ENCODE measurements around the gene HSD17B1. TPM values are rescaled to one million over a fixed set of nuclear protein-coding genes. Genes with fewer than 3 reads are reported as not detected.

HSD17B1 gene
- total and polyA plus RNA-seq, 2 of the 13 experiments (the other 11 are each of a cell fraction or from before 2014, with no cell fraction given) = 0.54 to 0.93 TPM

GRCh38 chr17:42543190-42544079 is 9.3 kb upstream of the HSD17B1 start:
- Histone ChIP-seq H4K20me1 (ENCODE audit: insufficient read depth, low read length) (no peaks in the 10 kb centered on the region), H3K27ac (ENCODE audit: extremely low read length, insufficient read depth, low read length) (peak overlapping the region; percentile 83), H3K27me3 (ENCODE audit: control insufficient read depth in 1 of 2, insufficient read depth in 2 of 2, low read length in 2 of 2) (no peaks in the 10 kb centered on the region), H3K4me2 (ENCODE audit: low read depth, low read length) (no peak overlapping the region), H3K9me3 (ENCODE audit: low read length) (no peaks in the 10 kb centered on the region), H3K4me1 (ENCODE audit: insufficient read depth, low read length) (peaks cover 64% of the 10 kb centered on the region), H3K4me3 (replicated peaks in 1 of 3; ENCODE audit: insufficient read depth in 1 of 3, low read depth in 2 of 3, low read length in 3 of 3) (no peak overlapping the region), H3K9ac (ENCODE audit: insufficient read depth, low read depth, low read length) (peak overlapping the region; percentile 9), H2AFZ (ENCODE audit: low read length) (no peak overlapping the region), H3K36me3 (replicated peaks in 1 of 2; ENCODE audit: control insufficient read depth in 1 of 2, insufficient read depth in 2 of 2, low read length in 2 of 2) (peaks cover 3 to 19% of the 10 kb centered on the region in 2 experiments; a peak in 3 of 5 replicates), H3K79me2 (ENCODE audit: insufficient read depth, low read length) (no peaks in the 10 kb centered on the region)
- ChIA-PET POLR2A (interaction anchor here (0.9 to 4.0 kb wide), 4 partner anchors 8 to 19 kb away, joined by 3 to 67 read pairs (median 11); no protein-coding TSS in a partner anchor), CTCF (ENCODE audit: low intra/inter-chr PET ratio, low total read pairs) (no interaction called here)
- in situ Hi-C loops (cut with HindIII; ENCODE audit: extremely low pct_ligation_motif_present, low pct_unique_long_range_greater_than_20kb) (no loop called here), intact Hi-C loops (cut with micrococcal nuclease; ENCODE audit: unreplicated experiment) (no loop called here)
- ATAC-seq (no peak), DNase-seq (ENCODE audit: low spot score) (no peak), FAIRE-seq (no peak)
- 98% methylated on average over 21 of the region's 39 CpGs for WGBS (ENCODE audit: low lambda C conversion rate)
- no TSS peak for BruUV-seq (replicated peaks)
- TF ChIP-seq RBM22 (optimal IDR thresholded peaks at IDR 0.05; ENCODE audit: low read length) (peak; percentile 19), ATF7-NPFF (CRISPR knock-in tag; IDR thresholded peaks at IDR 0.05; ENCODE audit: low read depth) (peak; percentile 47; the same call in 1 of the 2 replicates), SP4 (CRISPR knock-in tag; IDR thresholded peaks at IDR 0.05) (peak; percentile 40; the same call in 1 of the 2 replicates), AGO1 (IDR thresholded peaks at IDR 0.05; ENCODE audit: low read depth, low read length, poor library complexity, severe bottlenecking) (peak; percentile 61), ZNF18 (CRISPR knock-in tag; IDR thresholded peaks at IDR 0.05; ENCODE audit: insufficient replicate concordance) (no peak), HNRNPK (IDR thresholded peaks at IDR 0.05; ENCODE audit: low read depth, low read length, poor library complexity, severe bottlenecking) (no peak), ZNF747 (CRISPR knock-in tag; IDR thresholded peaks at IDR 0.05; ENCODE audit: borderline replicate concordance) (no peak), HNRNPL (IDR thresholded peaks at IDR 0.05; ENCODE audit: low read depth, low read length) (0 out of 2 replicates have a peak, but pooled peaks have one; percentile 55)
- TF ChIP-seq, protein P1, sequence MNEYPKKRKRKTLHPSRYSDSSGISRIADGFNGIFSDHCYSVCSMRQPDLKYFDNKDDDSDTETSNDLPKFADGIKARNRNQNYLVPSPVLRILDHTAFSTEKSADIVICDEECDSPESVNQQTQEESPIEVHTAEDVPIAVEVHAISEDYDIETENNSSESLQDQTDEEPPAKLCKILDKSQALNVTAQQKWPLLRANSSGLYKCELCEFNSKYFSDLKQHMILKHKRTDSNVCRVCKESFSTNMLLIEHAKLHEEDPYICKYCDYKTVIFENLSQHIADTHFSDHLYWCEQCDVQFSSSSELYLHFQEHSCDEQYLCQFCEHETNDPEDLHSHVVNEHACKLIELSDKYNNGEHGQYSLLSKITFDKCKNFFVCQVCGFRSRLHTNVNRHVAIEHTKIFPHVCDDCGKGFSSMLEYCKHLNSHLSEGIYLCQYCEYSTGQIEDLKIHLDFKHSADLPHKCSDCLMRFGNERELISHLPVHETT (CRISPR knock-in tag; conservative IDR thresholded peaks at IDR 0.05) = no peak
- TF ChIP-seq, protein P2, sequence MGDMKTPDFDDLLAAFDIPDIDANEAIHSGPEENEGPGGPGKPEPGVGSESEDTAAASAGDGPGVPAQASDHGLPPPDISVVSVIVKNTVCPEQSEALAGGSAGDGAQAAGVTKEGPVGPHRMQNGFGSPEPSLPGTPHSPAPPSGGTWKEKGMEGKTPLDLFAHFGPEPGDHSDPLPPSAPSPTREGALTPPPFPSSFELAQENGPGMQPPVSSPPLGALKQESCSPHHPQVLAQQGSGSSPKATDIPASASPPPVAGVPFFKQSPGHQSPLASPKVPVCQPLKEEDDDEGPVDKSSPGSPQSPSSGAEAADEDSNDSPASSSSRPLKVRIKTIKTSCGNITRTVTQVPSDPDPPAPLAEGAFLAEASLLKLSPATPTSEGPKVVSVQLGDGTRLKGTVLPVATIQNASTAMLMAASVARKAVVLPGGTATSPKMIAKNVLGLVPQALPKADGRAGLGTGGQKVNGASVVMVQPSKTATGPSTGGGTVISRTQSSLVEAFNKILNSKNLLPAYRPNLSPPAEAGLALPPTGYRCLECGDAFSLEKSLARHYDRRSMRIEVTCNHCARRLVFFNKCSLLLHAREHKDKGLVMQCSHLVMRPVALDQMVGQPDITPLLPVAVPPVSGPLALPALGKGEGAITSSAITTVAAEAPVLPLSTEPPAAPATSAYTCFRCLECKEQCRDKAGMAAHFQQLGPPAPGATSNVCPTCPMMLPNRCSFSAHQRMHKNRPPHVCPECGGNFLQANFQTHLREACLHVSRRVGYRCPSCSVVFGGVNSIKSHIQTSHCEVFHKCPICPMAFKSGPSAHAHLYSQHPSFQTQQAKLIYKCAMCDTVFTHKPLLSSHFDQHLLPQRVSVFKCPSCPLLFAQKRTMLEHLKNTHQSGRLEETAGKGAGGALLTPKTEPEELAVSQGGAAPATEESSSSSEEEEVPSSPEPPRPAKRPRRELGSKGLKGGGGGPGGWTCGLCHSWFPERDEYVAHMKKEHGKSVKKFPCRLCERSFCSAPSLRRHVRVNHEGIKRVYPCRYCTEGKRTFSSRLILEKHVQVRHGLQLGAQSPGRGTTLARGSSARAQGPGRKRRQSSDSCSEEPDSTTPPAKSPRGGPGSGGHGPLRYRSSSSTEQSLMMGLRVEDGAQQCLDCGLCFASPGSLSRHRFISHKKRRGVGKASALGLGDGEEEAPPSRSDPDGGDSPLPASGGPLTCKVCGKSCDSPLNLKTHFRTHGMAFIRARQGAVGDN (CRISPR knock-in tag; IDR thresholded peaks at IDR 0.05) = peak; percentile 63
- TF ChIP-seq, protein P3, sequence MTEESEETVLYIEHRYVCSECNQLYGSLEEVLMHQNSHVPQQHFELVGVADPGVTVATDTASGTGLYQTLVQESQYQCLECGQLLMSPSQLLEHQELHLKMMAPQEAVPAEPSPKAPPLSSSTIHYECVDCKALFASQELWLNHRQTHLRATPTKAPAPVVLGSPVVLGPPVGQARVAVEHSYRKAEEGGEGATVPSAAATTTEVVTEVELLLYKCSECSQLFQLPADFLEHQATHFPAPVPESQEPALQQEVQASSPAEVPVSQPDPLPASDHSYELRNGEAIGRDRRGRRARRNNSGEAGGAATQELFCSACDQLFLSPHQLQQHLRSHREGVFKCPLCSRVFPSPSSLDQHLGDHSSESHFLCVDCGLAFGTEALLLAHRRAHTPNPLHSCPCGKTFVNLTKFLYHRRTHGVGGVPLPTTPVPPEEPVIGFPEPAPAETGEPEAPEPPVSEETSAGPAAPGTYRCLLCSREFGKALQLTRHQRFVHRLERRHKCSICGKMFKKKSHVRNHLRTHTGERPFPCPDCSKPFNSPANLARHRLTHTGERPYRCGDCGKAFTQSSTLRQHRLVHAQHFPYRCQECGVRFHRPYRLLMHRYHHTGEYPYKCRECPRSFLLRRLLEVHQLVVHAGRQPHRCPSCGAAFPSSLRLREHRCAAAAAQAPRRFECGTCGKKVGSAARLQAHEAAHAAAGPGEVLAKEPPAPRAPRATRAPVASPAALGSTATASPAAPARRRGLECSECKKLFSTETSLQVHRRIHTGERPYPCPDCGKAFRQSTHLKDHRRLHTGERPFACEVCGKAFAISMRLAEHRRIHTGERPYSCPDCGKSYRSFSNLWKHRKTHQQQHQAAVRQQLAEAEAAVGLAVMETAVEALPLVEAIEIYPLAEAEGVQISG (CRISPR knock-in tag; IDR thresholded peaks at IDR 0.05) = 0 out of 2 replicates have a peak, but pooled peaks have one; percentile 3
